Fibroblast of lung (primary cell): ENCODE data around the gene CYYR1. TPM values are rescaled to one million over a fixed set of nuclear protein-coding genes. Genes with fewer than 3 reads are reported as not detected.
A peak's percentile ranks its signal among the peaks of the same experiment; 100 is the strongest.

Experiments used
- DNase-seq, 2 donors: peaks; one replicate each; pipeline versions ENCODE4 v3.0.0 to v3.0.0-alpha.2; 2010; ENCODE audit warnings: low read depth in 2 of 2
- H2AFZ ChIP-seq: 2 replicates; pipeline ENCODE4 v1.5.1; 2012; ENCODE audit warnings: low read length, control low read depth, inconsistent platforms
- H3K27ac ChIP-seq: 2 replicates; pipeline ENCODE4 v1.5.1; 2011; ENCODE audit warnings: low read length, control low read depth; ENCODE audit not compliant: insufficient read depth
- H3K27me3 ChIP-seq: 2 replicates; pipeline ENCODE4 v1.5.1; 2011; ENCODE audit warnings: mild to moderate bottlenecking, low read length; ENCODE audit not compliant: control insufficient read depth, insufficient read depth
- H3K36me3 ChIP-seq: 2 replicates; pipeline ENCODE4 v1.5.1; 2011; ENCODE audit warnings: low read length; ENCODE audit not compliant: control insufficient read depth, insufficient read depth
- H3K4me1 ChIP-seq: 2 replicates; pipeline ENCODE4 v1.5.1; 2011; ENCODE audit warnings: low read length; ENCODE audit not compliant: control insufficient read depth, insufficient read depth; ENCODE audit errors: extremely low read depth
- H3K4me2 ChIP-seq: 2 replicates; pipeline ENCODE4 v1.5.1; 2011; ENCODE audit warnings: low read length, control low read depth; ENCODE audit not compliant: insufficient read depth; ENCODE audit errors: extremely low read depth
- H3K4me3 ChIP-seq, 4 experiments: fragments of 200-600 bp in 1 of 4; sonication (generic) in 1 of 4; replicated peaks in 1 of 4; 2 replicates each; pipeline ENCODE4 v1.5.1; 2011 to 2016; ENCODE audit warnings: low read length in 4 of 4, low read depth in 3 of 4, mild to moderate bottlenecking in 3 of 4, control low read depth in 2 of 4, inconsistent platforms in 1 of 4, mixed read lengths in 1 of 4; ENCODE audit not compliant: insufficient read depth in 1 of 4; ENCODE audit errors: control extremely low read depth in 1 of 4
- H3K79me2 ChIP-seq: 2 replicates; pipeline ENCODE4 v1.5.1; 2012; ENCODE audit warnings: mild to moderate bottlenecking, low read length, inconsistent platforms; ENCODE audit not compliant: control insufficient read depth, insufficient read depth
- H3K9ac ChIP-seq: 2 replicates; pipeline ENCODE4 v1.5.1; 2011; ENCODE audit warnings: mild to moderate bottlenecking, low read length, control low read depth; ENCODE audit not compliant: insufficient read depth
- H3K9me3 ChIP-seq: 2 replicates; pipeline ENCODE4 v1.5.1; 2012; ENCODE audit warnings: low read depth, low read length; ENCODE audit not compliant: control insufficient read depth, insufficient read depth
- H4K20me1 ChIP-seq: 2 replicates; pipeline ENCODE4 v1.5.1; 2011; ENCODE audit warnings: low read length; ENCODE audit not compliant: control insufficient read depth, insufficient read depth; ENCODE audit errors: extremely low read depth
- EZH2 ChIP-seq: IDR thresholded peaks from 2 replicates; pipeline ENCODE4 v1.5.1; 2012; ENCODE audit warnings: low read length, control low read depth, mild to moderate bottlenecking; ENCODE audit errors: missing control alignments
- polyA plus RNA-seq, 2 donors: library from polyadenylated mRNA; depleted of rRNA in 1 of 2; stranded (reverse) in 1 of 2; unstranded in 1 of 2; fragments of >200 nt; gene quantifications; 2 replicates each; pipeline ENCODE4 v1.2.1, GENCODE V29; 2011 to 2012; ENCODE audit warnings: missing spikeins in 1 of 2
- total RNA-seq: library from RNA; depleted of rRNA; stranded (reverse); fragments of >200 nt; gene quantifications from 2 replicates; pipeline ENCODE4 v1.2.1, GENCODE V29; 2014
- TF ChIP-seq, protein P1 (sequence below), 2 donors: IDR thresholded peaks in 1 of 2; conservative IDR thresholded peaks in 1 of 2; 1 replicate in 1 of 2; 2 replicates in 1 of 2; pipeline ENCODE4 v1.5.1; 2011 to 2012; ENCODE audit warnings: low read length in 2 of 2, control low read depth in 1 of 2, inconsistent platforms in 1 of 2, low read depth in 1 of 2, mild to moderate bottlenecking in 1 of 2

The CYYR1 gene
- total and polyA plus RNA-seq, 2 donors (not counting 1 experiment from before 2014, with no cell fraction given) = 0.17 TPM; not detected in 1

DNA sequence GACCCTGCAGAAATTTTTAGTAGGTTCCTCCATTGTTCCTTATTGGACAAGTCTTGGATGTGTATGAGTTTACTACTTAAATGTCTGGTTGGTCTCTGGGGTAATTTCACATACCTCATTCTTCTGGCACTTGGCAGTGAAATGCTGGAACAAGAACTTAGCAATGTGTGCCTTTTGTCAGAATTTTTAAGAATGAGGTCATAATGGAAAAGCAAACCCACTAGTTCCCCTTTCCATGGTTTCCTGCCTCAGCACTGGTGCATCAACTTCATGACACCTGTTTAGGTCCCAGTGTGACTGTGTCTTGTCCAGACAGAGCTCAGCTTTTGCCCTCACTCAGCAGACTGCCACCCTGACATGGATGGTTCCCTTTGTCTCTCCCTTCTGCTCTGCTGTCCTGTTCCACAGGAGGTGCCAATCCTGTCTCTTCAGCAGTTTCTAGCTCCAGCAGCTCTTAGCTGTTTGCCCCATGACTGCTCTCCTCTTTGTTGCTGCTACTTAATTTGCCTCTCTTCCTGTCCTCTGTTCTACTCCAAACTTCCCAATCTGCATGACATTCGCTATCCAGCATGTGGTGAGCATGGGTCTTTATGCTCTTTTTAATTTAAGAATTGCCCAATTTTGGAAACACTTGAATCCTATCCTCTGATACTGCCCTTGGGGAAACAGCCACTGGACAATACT, 135.6 kb downstream of the CYYR1 start:
- Histone ChIP-seq H2AFZ (no peak overlapping the region), H3K4me3 (no peak overlapping the region), H3K27me3 (no peaks in the 10 kb centered on the region), H3K36me3 (no peaks in the 10 kb centered on the region), H3K9ac (no peak overlapping the region), H3K27ac (no peak overlapping the region), H3K9me3 (no peaks in the 10 kb centered on the region), H3K79me2 (no peaks in the 10 kb centered on the region), H4K20me1 (no peaks in the 10 kb centered on the region), H3K4me1 (no peaks in the 10 kb centered on the region), H3K4me2 (no peak overlapping the region)
- TF ChIP-seq EZH2 = no peak
- TF ChIP-seq, protein P1, sequence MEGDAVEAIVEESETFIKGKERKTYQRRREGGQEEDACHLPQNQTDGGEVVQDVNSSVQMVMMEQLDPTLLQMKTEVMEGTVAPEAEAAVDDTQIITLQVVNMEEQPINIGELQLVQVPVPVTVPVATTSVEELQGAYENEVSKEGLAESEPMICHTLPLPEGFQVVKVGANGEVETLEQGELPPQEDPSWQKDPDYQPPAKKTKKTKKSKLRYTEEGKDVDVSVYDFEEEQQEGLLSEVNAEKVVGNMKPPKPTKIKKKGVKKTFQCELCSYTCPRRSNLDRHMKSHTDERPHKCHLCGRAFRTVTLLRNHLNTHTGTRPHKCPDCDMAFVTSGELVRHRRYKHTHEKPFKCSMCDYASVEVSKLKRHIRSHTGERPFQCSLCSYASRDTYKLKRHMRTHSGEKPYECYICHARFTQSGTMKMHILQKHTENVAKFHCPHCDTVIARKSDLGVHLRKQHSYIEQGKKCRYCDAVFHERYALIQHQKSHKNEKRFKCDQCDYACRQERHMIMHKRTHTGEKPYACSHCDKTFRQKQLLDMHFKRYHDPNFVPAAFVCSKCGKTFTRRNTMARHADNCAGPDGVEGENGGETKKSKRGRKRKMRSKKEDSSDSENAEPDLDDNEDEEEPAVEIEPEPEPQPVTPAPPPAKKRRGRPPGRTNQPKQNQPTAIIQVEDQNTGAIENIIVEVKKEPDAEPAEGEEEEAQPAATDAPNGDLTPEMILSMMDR (conservative IDR thresholded peaks at IDR 0.05 in 1 of 2, IDR thresholded peaks at IDR 0.05 in 1 of 2; ENCODE audit: low read depth in 1 of 2, low read length in 2 of 2) = no peak
- peak in 1 of 2 donors; percentile 62 for DNase-seq

DNA sequence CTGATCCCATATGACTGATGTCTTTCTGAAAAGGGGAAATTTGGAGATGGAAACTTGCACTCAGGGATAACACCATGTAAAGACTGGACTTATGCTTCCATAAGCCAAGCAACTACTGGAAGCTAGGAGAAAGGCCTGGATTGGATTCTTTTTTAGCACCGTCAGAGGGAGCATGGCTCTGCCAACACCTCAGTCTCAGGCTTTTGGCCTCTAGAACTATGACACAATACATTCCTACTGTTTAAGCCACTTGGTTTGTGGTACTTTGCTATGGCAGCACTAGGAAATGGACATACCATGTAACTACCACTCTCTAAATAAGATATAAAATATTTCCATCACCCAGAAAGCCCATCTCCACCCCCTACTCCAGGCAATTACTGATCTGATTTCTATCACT, 139.7 kb downstream of the CYYR1 start:
- Histone ChIP-seq H3K4me3 (no peak overlapping the region), H3K27ac (no peak overlapping the region), H3K79me2 (no peaks in the 10 kb centered on the region), H2AFZ (no peak overlapping the region), H3K36me3 (no peaks in the 10 kb centered on the region), H3K27me3 (no peaks in the 10 kb centered on the region), H4K20me1 (no peaks in the 10 kb centered on the region), H3K9ac (no peak overlapping the region), H3K4me1 (no peaks in the 10 kb centered on the region), H3K9me3 (no peaks in the 10 kb centered on the region), H3K4me2 (no peak overlapping the region)
- DNase-seq = peak in 1 of 2 donors; percentile 32
- TF ChIP-seq, protein P1 (conservative IDR thresholded peaks at IDR 0.05 in 1 of 2, IDR thresholded peaks at IDR 0.05 in 1 of 2; ENCODE audit: low read depth in 1 of 2, low read length in 2 of 2) = no peak
- TF ChIP-seq EZH2 = no peak

GRCh38 chr21:26432410-26432809, 140.7 kb downstream of the CYYR1 start:
- H3K27ac ChIP-seq = no peak overlapping the region
- H3K27me3 ChIP-seq = no peaks in the 10 kb centered on the region
- no peaks in the 10 kb centered on the region for H3K4me1 ChIP-seq
- H3K4me3 ChIP-seq = no peak overlapping the region
- H3K79me2 ChIP-seq = no peaks in the 10 kb centered on the region
- H3K4me2 ChIP-seq = no peak overlapping the region
- no peak for DNase-seq
- no peaks in the 10 kb centered on the region for H4K20me1 ChIP-seq
- H3K36me3 ChIP-seq = no peaks in the 10 kb centered on the region
- no peak overlapping the region for H2AFZ ChIP-seq
- no peak for TF ChIP-seq EZH2
- TF ChIP-seq, protein P1 (conservative IDR thresholded peaks at IDR 0.05 in 1 of 2, IDR thresholded peaks at IDR 0.05 in 1 of 2; ENCODE audit: low read depth in 1 of 2, low read length in 2 of 2) = no peak
- no peak overlapping the region for H3K9ac ChIP-seq
- no peaks in the 10 kb centered on the region for H3K9me3 ChIP-seq
